RWPE1 (cell line): ENCODE results near the gene POLD4.

Experiments
- CTCF ChIA-PET: fragments of 350-600 bp; sonication (Branson Sonifier 250); formaldehyde crosslinking; extraction: SDS; loops from one replicate; lab custom pipeline; 2021; lab: Yijun Ruan, JAX
- POLR2A ChIA-PET: fragments of 400-600 bp; formaldehyde crosslinking; extraction: SDS; loops from one replicate; lab custom pipeline; 2020; ENCODE audit warnings: antibody characterized with exemption; ENCODE audit not compliant: low non-redundant PET; lab: Yijun Ruan, JAX
- DNase-seq: peaks from one replicate; pipeline ENCODE4 v3.0.0; 2012; ENCODE audit warnings: low spot score
- H3K27ac ChIP-seq: fragments of 450-650 bp; 2 replicates; pipeline ENCODE4 v1.5.1; 2017
- CTCF ChIP-seq: fragments of 450-650 bp; conservative IDR thresholded peaks from 2 replicates; pipeline ENCODE4 v1.5.1; 2017; ENCODE audit warnings: low read depth, mild to moderate bottlenecking

Gene POLD4

GRCh38 chr11:67375320-67376055, 22.1 kb upstream of the POLD4 start:
- POLR2A ChIA-PET: no interaction called here
- no peak for TF ChIP-seq CTCF
- CTCF ChIA-PET: interaction anchor here (0.9 to 2.0 kb wide), 3 partner anchors 18 to 26 kb away, joined by 3 to 7 read pairs (median 4); partner anchors contain the start of gene PPP1CA
- peak overlapping the region; percentile 97 for H3K27ac ChIP-seq
- no peak for DNase-seq

GRCh38 chr11:67374571-67375281, 21.4 kb upstream of the POLD4 start:
- ChIA-PET CTCF (interaction anchor here (1.6 to 4.8 kb wide), 5 partner anchors 8 to 27 kb away, joined by 4 to 52 read pairs (median 14); partner anchors contain the start of genes POLD4 and PPP1CA), POLR2A (interaction anchor here (0.6 to 2.2 kb wide), 2 partner anchors 21 to 756 kb away, joined by 3 to 11 read pairs; partner anchors contain the start of gene POLD4)
- TF ChIP-seq CTCF: no peak
- no peak for DNase-seq
- peak overlapping the region; percentile 97 for H3K27ac ChIP-seq

- H3K27ac ChIP-seq: peak overlapping the region; percentile 97
- DNase-seq: peak; percentile 96
- peak; percentile 62 for TF ChIP-seq CTCF
- CTCF ChIA-PET: interaction anchor here (0.6 to 4.8 kb wide), 8 partner anchors 9 to 965 kb away, joined by 3 to 52 read pairs (median 4); partner anchors contain the start of gene POLD4
- POLR2A ChIA-PET: interaction anchor here (0.6 to 2.2 kb wide), 3 partner anchors 14 to 755 kb away, joined by 3 to 11 read pairs (median 3); partner anchors contain the start of gene POLD4
These were observed 20.6 kb upstream of the POLD4 start for GRCh38 chr11:67373648-67374570.

GRCh38 chr11:67372993-67373647, 19.8 kb upstream of the POLD4 start, which contains the start of gene CLCF1:
CLCF1 (minus strand) TSS chr11:67373598; CDS start chr11:67373539, 59 bp downstream.
- no peak for TF ChIP-seq CTCF
- DNase-seq: no peak
- H3K27ac ChIP-seq: peak within 1 kb of the TSS; percentile 97
- ChIA-PET POLR2A (interaction anchor here (0.7 to 2.2 kb wide), 2 partner anchors 14 to 19 kb away, joined by 3 to 11 read pairs; partner anchors contain the start of gene POLD4), CTCF (interaction anchor here (0.6 to 4.8 kb wide), 6 partner anchors 10 to 166 kb away, joined by 3 to 52 read pairs (median 8); partner anchors contain the start of gene POLD4)

- no peak for TF ChIP-seq CTCF
- CTCF ChIA-PET: interaction anchor here (0.6 to 4.8 kb wide), 6 partner anchors 10 to 102 kb away, joined by 3 to 52 read pairs (median 10); partner anchors contain the start of gene POLD4
- POLR2A ChIA-PET: interaction anchor here (2.2 kb wide), 1 partner anchor 18 kb away, joined by 11 read pairs; the partner anchor contains the start of gene POLD4
- H3K27ac ChIP-seq: peak overlapping the region; percentile 97
- no peak for DNase-seq
These were observed 19.1 kb upstream of the POLD4 start for GRCh38 chr11:67372321-67372992.
